OCI-LY3 (cell line): ENCODE measurements around the gene SYTL1.

ENCODE experiments used
- H2AFZ ChIP-seq: fragments of 200-600, 300-600 bp; shearing (Covaris generic); 2 replicates; pipeline ENCODE4 v1.6.0; 2014; ENCODE audit warnings: antibody characterized with exemption, low read depth, low read length
- H3K27ac ChIP-seq: fragments of 200-600, 300-600 bp; sonication (generic); 2 replicates; pipeline ENCODE4 v1.5.1; 2014; ENCODE audit warnings: mild to moderate bottlenecking, low read length, moderate library complexity, mixed read lengths
- H3K27me3 ChIP-seq: fragments of 200-600, 300-600 bp; sonication (generic); 2 replicates; pipeline ENCODE4 v1.6.1; 2014; ENCODE audit warnings: low read depth, low read length, mixed read lengths
- H3K36me3 ChIP-seq: fragments of 200-600, 300-600 bp; sonication (generic); replicated peaks from 2 replicates; pipeline ENCODE3; 2014; ENCODE audit warnings: low read depth, low read length, mixed read lengths
- H3K4me1 ChIP-seq: fragments of 300-600, 200-600 bp; sonication (generic); 2 replicates; pipeline ENCODE4 v1.6.1; 2014; ENCODE audit warnings: low read length, mixed read lengths
- H3K4me2 ChIP-seq: fragments of 200-600, 300-600 bp; sonication (generic); 2 replicates; pipeline ENCODE4 v1.6.1; 2014; ENCODE audit warnings: low read length, mixed read lengths
- H3K4me3 ChIP-seq: fragments of 300-600, 200-600 bp; sonication (generic); 2 replicates; pipeline ENCODE4 v1.5.1; 2014; ENCODE audit warnings: antibody characterized with exemption, mild to moderate bottlenecking, low read length, moderate library complexity
- H3K79me2 ChIP-seq: fragments of 300-600, 200-600 bp; shearing (Covaris generic); 2 replicates; pipeline ENCODE4 v1.6.1; 2014; ENCODE audit warnings: mild to moderate bottlenecking, low read length, mixed read lengths
- H3K9ac ChIP-seq: fragments of 300-600, 200-600 bp; shearing (Covaris generic); 2 replicates; pipeline ENCODE4 v1.6.0; 2014; ENCODE audit warnings: mild to moderate bottlenecking, low read length, moderate library complexity
- H3K9me3 ChIP-seq: fragments of 200-600, 300-600 bp; shearing (Covaris generic); 2 replicates; pipeline ENCODE4 v1.6.1; 2014; ENCODE audit warnings: low read length, mixed read lengths; ENCODE audit not compliant: insufficient read depth
- H4K20me1 ChIP-seq: fragments of 200-600, 300-600 bp; sonication (generic); 2 replicates; pipeline ENCODE4 v1.6.1; 2016; ENCODE audit warnings: low read length, mixed read lengths; ENCODE audit not compliant: insufficient read depth
- EZH2phosphoT487 ChIP-seq: fragments of 200-600 bp; shearing (Covaris generic); IDR thresholded peaks from 2 replicates; pipeline ENCODE4 v1.6.1; 2018; ENCODE audit warnings: antibody characterized with exemption, mixed run types, low read depth
- TF ChIP-seq, protein P1 (sequence below): fragments of 200-600, 300-600 bp; sonication (generic); IDR thresholded peaks from 2 replicates; pipeline ENCODE4 v1.5.1; 2014; ENCODE audit warnings: antibody characterized with exemption, low read length, low read depth

The SYTL1 gene

DNA sequence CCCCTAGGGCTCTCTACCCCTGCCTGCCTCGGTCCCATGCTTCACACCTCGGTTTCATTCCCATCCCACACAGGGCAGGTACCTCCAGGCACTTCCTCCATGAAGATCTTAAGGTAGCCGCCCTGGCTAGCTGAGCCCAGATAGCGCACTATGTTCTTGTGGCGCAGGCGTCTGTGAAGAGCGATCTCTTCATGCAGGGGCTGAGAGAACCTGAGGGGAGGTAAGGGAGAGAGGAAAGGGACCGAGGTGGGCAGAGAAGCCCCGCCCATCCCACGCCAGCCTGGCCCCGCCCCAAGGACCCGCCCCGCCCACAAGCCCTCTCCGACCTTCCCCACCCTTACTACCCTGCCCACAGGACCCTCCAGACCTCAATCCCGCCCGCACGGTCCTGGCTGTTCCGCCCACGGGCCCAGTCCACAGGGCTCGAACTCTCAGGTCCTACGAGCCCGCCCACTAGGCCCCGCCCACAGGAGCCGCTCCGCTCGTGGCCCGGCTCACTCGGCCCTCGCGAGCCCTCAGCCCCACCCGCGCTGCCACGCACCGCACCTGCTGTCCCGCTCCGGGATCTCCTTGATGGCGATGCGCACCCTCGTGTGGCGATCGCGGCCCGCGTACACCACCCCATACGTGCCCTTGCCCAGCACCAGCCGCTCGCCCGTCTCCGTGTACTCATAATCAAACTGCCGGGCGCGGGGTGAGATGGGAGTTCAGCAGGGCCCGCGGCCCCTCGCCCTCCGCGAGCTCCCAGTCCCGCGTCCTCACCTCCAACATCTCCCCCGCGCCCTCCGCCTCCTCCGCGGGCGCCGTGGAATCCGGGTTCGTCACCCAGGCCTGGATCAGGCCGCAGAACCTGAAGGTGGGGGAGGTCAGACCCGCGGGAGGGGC, 18.6 kb downstream of the SYTL1 start:
- Histone ChIP-seq H3K36me3 (no peaks in the 10 kb centered on the region), H3K9me3 (no peaks in the 10 kb centered on the region), H3K4me2 (peak overlapping the region; percentile 91), H3K4me3 (peak overlapping the region; percentile 76), H3K4me1 (peaks cover 29% of the 10 kb centered on the region), H2AFZ (no peak overlapping the region), H3K9ac (peak overlapping the region; percentile 49; the same call in 1 of the 2 replicates), H3K27me3 (peaks cover 6% of the 10 kb centered on the region; the same call in 1 of the 2 replicates), H3K27ac (no peak overlapping the region), H4K20me1 (no peaks in the 10 kb centered on the region), H3K79me2 (no peaks in the 10 kb centered on the region)
- TF ChIP-seq, protein P1, sequence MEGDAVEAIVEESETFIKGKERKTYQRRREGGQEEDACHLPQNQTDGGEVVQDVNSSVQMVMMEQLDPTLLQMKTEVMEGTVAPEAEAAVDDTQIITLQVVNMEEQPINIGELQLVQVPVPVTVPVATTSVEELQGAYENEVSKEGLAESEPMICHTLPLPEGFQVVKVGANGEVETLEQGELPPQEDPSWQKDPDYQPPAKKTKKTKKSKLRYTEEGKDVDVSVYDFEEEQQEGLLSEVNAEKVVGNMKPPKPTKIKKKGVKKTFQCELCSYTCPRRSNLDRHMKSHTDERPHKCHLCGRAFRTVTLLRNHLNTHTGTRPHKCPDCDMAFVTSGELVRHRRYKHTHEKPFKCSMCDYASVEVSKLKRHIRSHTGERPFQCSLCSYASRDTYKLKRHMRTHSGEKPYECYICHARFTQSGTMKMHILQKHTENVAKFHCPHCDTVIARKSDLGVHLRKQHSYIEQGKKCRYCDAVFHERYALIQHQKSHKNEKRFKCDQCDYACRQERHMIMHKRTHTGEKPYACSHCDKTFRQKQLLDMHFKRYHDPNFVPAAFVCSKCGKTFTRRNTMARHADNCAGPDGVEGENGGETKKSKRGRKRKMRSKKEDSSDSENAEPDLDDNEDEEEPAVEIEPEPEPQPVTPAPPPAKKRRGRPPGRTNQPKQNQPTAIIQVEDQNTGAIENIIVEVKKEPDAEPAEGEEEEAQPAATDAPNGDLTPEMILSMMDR, result no peak
- TF ChIP-seq EZH2phosphoT487, result no peak

DNA sequence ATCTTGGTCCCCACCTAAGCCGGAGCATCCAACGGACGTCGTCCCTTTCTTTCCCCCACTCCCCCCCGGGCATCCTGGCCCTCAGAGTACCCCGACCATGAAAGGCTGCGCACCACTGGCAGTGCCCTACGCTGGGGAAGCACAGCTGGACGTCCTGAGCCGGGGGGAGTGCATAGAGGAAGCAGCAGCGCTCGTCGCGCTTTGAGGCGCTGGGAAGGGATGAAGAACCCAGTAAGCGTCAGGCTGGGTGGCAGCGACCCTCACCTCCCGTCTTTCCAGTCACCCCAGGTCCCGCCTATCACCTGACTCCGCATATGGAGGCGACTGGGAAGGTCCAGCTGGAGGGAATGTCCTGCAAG, 19.2 kb downstream of the SYTL1 start:
- peak overlapping the region; percentile 91; the same call in 1 of the 2 replicates for H3K4me2 ChIP-seq
- H3K27me3 ChIP-seq, result peaks cover 6% of the 10 kb centered on the region; the same call in 1 of the 2 replicates
- no peaks in the 10 kb centered on the region for H3K36me3 ChIP-seq
- no peak overlapping the region; the same call in 1 of the 2 replicates for H3K4me3 ChIP-seq
- no peaks in the 10 kb centered on the region for H3K79me2 ChIP-seq
- no peak overlapping the region for H3K9ac ChIP-seq
- H2AFZ ChIP-seq, result no peak overlapping the region
- TF ChIP-seq, protein P1, result no peak
- no peak for TF ChIP-seq EZH2phosphoT487
- H4K20me1 ChIP-seq, result no peaks in the 10 kb centered on the region
- H3K9me3 ChIP-seq, result no peaks in the 10 kb centered on the region
- H3K27ac ChIP-seq, result no peak overlapping the region
- peaks cover 29% of the 10 kb centered on the region for H3K4me1 ChIP-seq

DNA sequence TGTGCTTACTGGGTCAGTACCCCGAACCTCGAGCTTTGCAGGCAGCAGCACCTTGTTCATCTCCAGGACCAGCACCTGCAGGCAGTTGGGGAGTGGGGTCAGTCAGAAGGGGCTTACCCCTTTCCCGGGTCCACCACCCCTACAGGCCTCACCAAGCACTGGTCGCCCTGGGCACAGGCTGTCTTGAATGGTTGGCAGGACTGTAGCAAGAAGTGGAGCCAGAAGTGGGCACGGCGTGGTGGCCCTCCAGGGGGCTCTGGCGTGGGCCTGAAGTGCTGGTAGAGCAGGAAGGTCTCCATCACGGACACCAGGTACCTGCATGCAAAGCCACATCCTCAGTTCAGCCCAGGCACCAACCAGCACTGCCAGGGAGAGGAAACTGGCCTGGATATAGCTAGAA, 19.7 kb downstream of the SYTL1 start:
- Histone ChIP-seq H3K4me1 (peaks cover 24% of the 10 kb centered on the region), H3K27me3 (peaks cover 6% of the 10 kb centered on the region; the same call in 1 of the 2 replicates), H3K9ac (no peak overlapping the region), H3K36me3 (no peaks in the 10 kb centered on the region), H4K20me1 (no peaks in the 10 kb centered on the region), H2AFZ (no peak overlapping the region), H3K4me2 (no peak overlapping the region), H3K79me2 (no peaks in the 10 kb centered on the region), H3K9me3 (no peaks in the 10 kb centered on the region), H3K27ac (no peak overlapping the region), H3K4me3 (no peak overlapping the region)
- TF ChIP-seq EZH2phosphoT487, result no peak
- TF ChIP-seq, protein P1, result no peak

DNA sequence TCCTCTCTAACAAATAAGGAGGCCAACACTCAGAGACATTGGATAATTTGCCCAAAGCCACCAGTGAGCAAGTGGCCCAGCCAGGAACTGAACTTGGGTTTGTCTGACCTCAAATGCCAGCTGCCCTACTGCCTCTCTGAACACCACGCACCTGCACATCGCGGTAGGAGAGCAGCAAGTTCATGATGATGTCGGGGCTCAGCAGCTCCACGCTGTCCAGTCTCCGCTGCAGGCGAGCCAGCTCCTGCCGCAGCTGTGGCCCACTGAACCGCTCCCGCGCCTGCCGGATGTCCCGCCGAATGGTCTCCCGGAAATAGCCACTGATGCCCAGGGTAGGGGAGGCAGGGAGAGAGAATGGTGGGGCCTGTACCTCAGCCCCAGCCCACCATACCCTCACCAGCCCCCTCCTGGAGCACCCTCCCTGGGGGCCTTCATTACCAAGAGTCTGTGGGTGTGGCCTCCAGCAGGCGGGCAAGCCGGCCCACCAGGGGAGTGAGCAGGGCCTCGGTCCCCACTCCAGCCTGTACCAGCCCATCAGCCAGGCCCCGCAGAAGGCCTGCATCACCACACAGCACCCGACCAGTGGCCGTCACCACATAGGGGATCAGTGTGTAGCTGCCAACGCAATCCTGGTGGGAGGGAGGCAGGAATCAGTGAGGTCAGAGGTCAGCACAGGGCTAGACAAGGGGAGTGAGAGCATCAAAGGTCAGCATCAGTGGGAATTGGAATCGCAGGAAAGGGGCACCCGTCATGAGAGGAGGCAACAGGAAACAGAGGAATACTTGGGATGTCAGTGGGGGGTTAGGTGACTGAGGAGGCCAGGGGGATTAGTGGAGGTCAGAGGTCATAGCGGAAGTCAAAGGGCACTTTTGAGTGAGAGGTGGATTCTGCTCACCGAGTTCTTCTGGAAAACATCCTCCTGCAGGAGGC, 22.2 kb downstream of the SYTL1 start:
- no peaks in the 10 kb centered on the region for H3K9me3 ChIP-seq
- TF ChIP-seq, protein P1, result no peak
- TF ChIP-seq EZH2phosphoT487, result no peak
- H3K27ac ChIP-seq, result no peak overlapping the region
- H3K27me3 ChIP-seq, result peaks cover 6% of the 10 kb centered on the region; the same call in 1 of the 2 replicates
- H3K4me1 ChIP-seq, result peaks cover 18% of the 10 kb centered on the region
- no peak overlapping the region for H2AFZ ChIP-seq
- no peak overlapping the region for H3K4me2 ChIP-seq
- H3K36me3 ChIP-seq, result no peaks in the 10 kb centered on the region
- H3K9ac ChIP-seq, result no peak overlapping the region
- no peaks in the 10 kb centered on the region for H4K20me1 ChIP-seq
- no peak overlapping the region for H3K4me3 ChIP-seq
- no peaks in the 10 kb centered on the region for H3K79me2 ChIP-seq
